ENCODE results near the gene PAIP2.

DNA sequence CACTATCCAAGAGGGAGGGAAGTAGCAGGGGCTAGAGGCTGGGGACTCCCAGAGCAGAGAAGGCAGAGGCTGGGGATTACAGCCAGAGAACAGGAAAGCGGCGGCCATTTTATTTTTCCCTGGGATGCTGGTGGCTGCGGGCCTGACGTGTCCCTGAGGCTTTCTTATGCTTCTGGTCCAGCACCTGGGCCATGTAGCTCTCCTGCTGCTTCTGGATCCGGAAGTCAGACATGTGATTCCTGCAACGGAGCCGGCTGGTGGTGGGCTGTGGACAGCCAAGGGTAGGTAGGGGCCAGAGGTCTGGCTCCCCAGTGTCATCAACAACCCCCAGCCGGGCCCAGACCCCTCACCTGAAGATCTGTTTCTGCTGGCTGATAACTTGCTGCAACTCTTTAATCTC is 55.0 kb downstream of the PAIP2 start:
- TF ChIP-seq, protein P1, sequence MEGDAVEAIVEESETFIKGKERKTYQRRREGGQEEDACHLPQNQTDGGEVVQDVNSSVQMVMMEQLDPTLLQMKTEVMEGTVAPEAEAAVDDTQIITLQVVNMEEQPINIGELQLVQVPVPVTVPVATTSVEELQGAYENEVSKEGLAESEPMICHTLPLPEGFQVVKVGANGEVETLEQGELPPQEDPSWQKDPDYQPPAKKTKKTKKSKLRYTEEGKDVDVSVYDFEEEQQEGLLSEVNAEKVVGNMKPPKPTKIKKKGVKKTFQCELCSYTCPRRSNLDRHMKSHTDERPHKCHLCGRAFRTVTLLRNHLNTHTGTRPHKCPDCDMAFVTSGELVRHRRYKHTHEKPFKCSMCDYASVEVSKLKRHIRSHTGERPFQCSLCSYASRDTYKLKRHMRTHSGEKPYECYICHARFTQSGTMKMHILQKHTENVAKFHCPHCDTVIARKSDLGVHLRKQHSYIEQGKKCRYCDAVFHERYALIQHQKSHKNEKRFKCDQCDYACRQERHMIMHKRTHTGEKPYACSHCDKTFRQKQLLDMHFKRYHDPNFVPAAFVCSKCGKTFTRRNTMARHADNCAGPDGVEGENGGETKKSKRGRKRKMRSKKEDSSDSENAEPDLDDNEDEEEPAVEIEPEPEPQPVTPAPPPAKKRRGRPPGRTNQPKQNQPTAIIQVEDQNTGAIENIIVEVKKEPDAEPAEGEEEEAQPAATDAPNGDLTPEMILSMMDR (IDR thresholded peaks at IDR 0.05) = no peak
- TF ChIP-seq POLR2A (IDR thresholded peaks at IDR 0.05) (no peak), POLR2AphosphoS5 (IDR thresholded peaks at IDR 0.05) (no peak)
